Measurements from ENCODE around the gene RASAL1.

DNA sequence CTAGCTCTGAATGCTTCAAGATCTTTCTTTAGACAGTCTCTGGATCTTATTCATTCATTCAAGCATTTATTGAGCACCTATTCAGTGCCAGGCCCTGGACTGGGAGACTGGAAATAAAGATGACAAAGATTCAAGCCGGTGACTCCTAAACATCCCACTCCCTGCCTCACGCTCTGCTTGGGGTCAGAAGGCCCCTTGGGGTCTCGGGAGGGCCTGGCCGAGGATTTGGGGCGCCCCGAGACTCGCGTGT is 79.3 kb downstream of the RASAL1 start:
- TF ChIP-seq, protein P1, sequence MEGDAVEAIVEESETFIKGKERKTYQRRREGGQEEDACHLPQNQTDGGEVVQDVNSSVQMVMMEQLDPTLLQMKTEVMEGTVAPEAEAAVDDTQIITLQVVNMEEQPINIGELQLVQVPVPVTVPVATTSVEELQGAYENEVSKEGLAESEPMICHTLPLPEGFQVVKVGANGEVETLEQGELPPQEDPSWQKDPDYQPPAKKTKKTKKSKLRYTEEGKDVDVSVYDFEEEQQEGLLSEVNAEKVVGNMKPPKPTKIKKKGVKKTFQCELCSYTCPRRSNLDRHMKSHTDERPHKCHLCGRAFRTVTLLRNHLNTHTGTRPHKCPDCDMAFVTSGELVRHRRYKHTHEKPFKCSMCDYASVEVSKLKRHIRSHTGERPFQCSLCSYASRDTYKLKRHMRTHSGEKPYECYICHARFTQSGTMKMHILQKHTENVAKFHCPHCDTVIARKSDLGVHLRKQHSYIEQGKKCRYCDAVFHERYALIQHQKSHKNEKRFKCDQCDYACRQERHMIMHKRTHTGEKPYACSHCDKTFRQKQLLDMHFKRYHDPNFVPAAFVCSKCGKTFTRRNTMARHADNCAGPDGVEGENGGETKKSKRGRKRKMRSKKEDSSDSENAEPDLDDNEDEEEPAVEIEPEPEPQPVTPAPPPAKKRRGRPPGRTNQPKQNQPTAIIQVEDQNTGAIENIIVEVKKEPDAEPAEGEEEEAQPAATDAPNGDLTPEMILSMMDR (IDR thresholded peaks at IDR 0.05) = no peak
- no peak for TF ChIP-seq EZH2 (IDR thresholded peaks at IDR 0.05; ENCODE audit: borderline replicate concordance, insufficient read depth, low read depth, low read length, poor library complexity, severe bottlenecking)
